Upper lobe of right lung (tissue), 1 donor: ENCODE results near the gene TNFRSF1B. TPM values are rescaled to one million over a fixed set of nuclear protein-coding genes. Genes with fewer than 3 reads are reported as not detected.
A peak's percentile ranks its signal among the peaks of the same experiment; 100 is the strongest.

Source experiments
- ATAC-seq: fragments of 200-7000 bp; cut with Tn5 transposase; one replicate; pipeline ENCODE4 v1.9.1; 2020; ENCODE audit warnings: mild to moderate bottlenecking, moderate library complexity
- DNase-seq: peaks from one replicate; pipeline ENCODE4 v3.0.0-alpha.2; 2020
- H3K27ac ChIP-seq: fragments of 200-600 bp; one replicate; pipeline ENCODE4 v1.8.0; 2022
- H3K27me3 ChIP-seq: fragments of 200-600 bp; one replicate; pipeline ENCODE4 v1.8.0; 2022; ENCODE audit warnings: mild to moderate bottlenecking
- H3K36me3 ChIP-seq: fragments of 200-600 bp; one replicate; pipeline ENCODE4 v1.8.0; 2022
- H3K4me1 ChIP-seq: fragments of 200-600 bp; one replicate; pipeline ENCODE4 v1.8.0; 2022
- H3K4me3 ChIP-seq: fragments of 200-600 bp; one replicate; pipeline ENCODE4 v1.8.0; 2022; ENCODE audit warnings: mild to moderate bottlenecking
- H3K9me3 ChIP-seq: fragments of 200-600 bp; one replicate; pipeline ENCODE4 v1.8.0; 2022
- CTCF ChIP-seq: fragments of 200-600 bp; IDR thresholded peaks from one replicate; pipeline ENCODE4 v1.8.0; 2022; ENCODE audit warnings: antibody characterized with exemption
- intact Hi-C: fragments of 100-400 bp; cut with DNase I; formaldehyde crosslinking; loops from one replicate; pipeline ENCODE4 v1.11.0; 2022
- total RNA-seq: library from RNA; stranded (reverse); fragmentation: NEBNext Ultra II Directional; extraction: Animal tissue kit (Norgen Biotek cat#: 25700); gene quantifications from one replicate; pipeline ENCODE4 v1.2.1, GENCODE V29; 2021
- donor health status: DM: no; HTN: yes; CAD: no; lungs with severe emphysema.

Gene TNFRSF1B
- total RNA-seq, 1 donor from 2014 or later = 62.4 TPM

- Histone ChIP-seq H3K27me3 (no peaks in the 10 kb centered on the region), H3K4me3 (no peak overlapping the region), H3K9me3 (no peaks in the 10 kb centered on the region), H3K36me3 (no peaks in the 10 kb centered on the region), H3K27ac (peak overlapping the region; percentile 51), H3K4me1 (peaks cover 74% of the 10 kb centered on the region)
- no peak for TF ChIP-seq CTCF
- ATAC-seq = no peak
- intact Hi-C loops = loop anchor here (10.0 kb wide), 1 partner anchor 48 kb away; no protein-coding TSS in a partner anchor
- no peak for DNase-seq
These were observed 20.3 kb upstream of the TNFRSF1B start for GRCh38 chr1:12146343-12147112.

GRCh38 chr1:12147201-12147701 lies 19.5 kb upstream of the TNFRSF1B start:
- Histone ChIP-seq H3K9me3 (no peaks in the 10 kb centered on the region), H3K4me3 (no peak overlapping the region), H3K27ac (peak overlapping the region; percentile 51), H3K4me1 (peaks cover 74% of the 10 kb centered on the region), H3K36me3 (no peaks in the 10 kb centered on the region), H3K27me3 (no peaks in the 10 kb centered on the region)
- TF ChIP-seq CTCF = no peak
- ATAC-seq (no peak), DNase-seq (no peak)
- intact Hi-C loops = loop anchor here (10.0 kb wide), 1 partner anchor 48 kb away; no protein-coding TSS in a partner anchor

- H3K36me3 ChIP-seq = no peaks in the 10 kb centered on the region
- no peaks in the 10 kb centered on the region for H3K9me3 ChIP-seq
- H3K27ac ChIP-seq = peak overlapping the region; percentile 51
- TF ChIP-seq CTCF = no peak
- peaks cover 75% of the 10 kb centered on the region for H3K4me1 ChIP-seq
- ATAC-seq (no peak), DNase-seq (no peak)
- no peaks in the 10 kb centered on the region for H3K27me3 ChIP-seq
- intact Hi-C loops = loop anchor here (10.0 kb wide), 1 partner anchor 46 kb away; no protein-coding TSS in a partner anchor
- no peak overlapping the region for H3K4me3 ChIP-seq
These were observed 18.4 kb upstream of the TNFRSF1B start for GRCh38 chr1:12148160-12148957.

- intact Hi-C loops = loop anchor here (10.0 kb wide), 1 partner anchor 46 kb away; no protein-coding TSS in a partner anchor
- Histone ChIP-seq H3K4me1 (peaks cover 72% of the 10 kb centered on the region), H3K9me3 (no peaks in the 10 kb centered on the region), H3K36me3 (no peaks in the 10 kb centered on the region), H3K27ac (peak overlapping the region; percentile 7), H3K27me3 (no peaks in the 10 kb centered on the region), H3K4me3 (no peak overlapping the region)
- no peak for DNase-seq
- no peak for ATAC-seq
- no peak for TF ChIP-seq CTCF
These were observed 17.6 kb upstream of the TNFRSF1B start for GRCh38 chr1:12148958-12149790.

- ATAC-seq (no peak), DNase-seq (no peak)
- Histone ChIP-seq H3K4me1 (peaks cover 66% of the 10 kb centered on the region), H3K9me3 (no peaks in the 10 kb centered on the region), H3K36me3 (no peaks in the 10 kb centered on the region), H3K27ac (peak overlapping the region; percentile 73), H3K4me3 (no peak overlapping the region), H3K27me3 (no peaks in the 10 kb centered on the region)
- TF ChIP-seq CTCF = no peak
- intact Hi-C loops = loop anchor here (10.0 kb wide), 1 partner anchor 45 kb away; no protein-coding TSS in a partner anchor
These were observed 17.0 kb upstream of the TNFRSF1B start for GRCh38 chr1:12149791-12150175.
